ENCODE data around the gene SHC1.

SHC1 gene

DNA sequence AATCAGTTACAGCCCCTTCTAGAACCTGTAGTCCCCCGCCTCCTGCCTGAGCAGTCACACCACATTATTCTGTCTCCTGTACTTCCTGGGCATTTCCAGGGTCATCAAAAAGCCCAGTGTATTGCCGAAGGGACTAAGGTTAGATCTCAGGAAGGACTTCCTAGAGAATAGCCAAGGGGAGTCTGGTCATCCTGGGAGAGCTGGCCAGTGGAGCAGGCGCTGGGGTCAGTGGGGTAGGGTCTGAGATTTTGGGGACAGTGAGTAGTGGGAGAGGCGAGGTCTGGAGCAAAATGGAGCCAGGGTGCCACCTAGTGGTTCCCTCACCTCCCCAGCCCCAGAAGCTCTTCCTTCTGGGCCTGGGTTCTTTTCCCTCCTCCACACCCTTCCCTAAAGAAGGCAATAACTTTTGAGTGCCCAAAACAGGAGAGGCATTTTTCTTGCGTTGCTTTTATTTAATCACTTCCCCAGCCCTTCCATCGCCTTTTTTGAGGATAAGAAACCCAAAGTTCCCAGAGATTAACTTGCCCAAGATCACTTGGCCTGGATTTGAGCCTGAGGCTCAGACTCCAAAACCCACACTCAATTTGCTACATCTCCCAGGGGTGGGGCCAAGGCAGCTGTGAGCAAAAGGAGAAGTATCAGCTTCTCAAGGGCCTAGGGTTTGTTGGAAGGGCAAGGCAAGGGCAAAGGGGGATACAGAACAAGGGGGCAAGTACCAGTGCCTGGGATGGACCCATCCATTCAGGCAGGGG lies 26.7 kb downstream of the SHC1 start:
- peak; percentile 96 for TF ChIP-seq CTCF (IDR thresholded peaks at IDR 0.05; ENCODE audit: low read depth, low read length, missing control alignments)
- H3K4me3 ChIP-seq (ENCODE audit: low read depth, low read length) = peak overlapping the region; percentile 63
- no peak for DNase-seq (ENCODE audit: low read depth)

GRCh38 chr1:154941333-154942013 lies 29.1 kb downstream of the SHC1 start:
- no peak for TF ChIP-seq CTCF (IDR thresholded peaks at IDR 0.05; ENCODE audit: low read depth, low read length, missing control alignments)
- H3K4me3 ChIP-seq (ENCODE audit: low read depth, low read length) = peak overlapping the region; percentile 63
- no peak for DNase-seq (ENCODE audit: low read depth)

DNA sequence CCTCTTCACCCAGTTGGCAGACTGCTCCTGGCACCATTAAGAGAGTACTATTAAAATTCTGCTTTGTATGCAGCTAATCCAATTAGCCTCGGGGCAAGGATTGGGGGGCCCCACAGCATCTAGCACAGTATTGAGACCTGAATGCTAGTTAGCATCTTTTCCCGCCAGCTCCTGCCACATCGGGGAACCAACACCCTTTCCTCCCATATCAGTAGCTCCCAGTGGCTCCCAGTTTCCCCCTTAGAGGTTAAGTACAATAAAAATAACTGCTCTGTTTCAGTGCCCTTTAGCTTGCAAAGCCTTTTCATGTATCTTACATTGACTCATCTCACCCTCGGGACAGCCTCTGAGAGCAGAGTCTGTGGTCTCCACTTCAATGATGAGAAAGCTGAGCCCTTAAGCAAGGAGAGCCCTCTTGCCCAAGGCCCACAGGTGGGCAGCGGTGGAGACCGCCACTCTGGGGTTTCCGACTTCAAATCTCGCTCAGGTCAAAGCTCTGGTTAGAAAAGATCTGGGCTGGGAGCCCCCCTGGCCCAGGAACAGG lies 29.8 kb downstream of the SHC1 start:
- peak overlapping the region; percentile 63 for H3K4me3 ChIP-seq (ENCODE audit: low read depth, low read length)
- DNase-seq (ENCODE audit: low read depth) = no peak
- TF ChIP-seq CTCF (IDR thresholded peaks at IDR 0.05; ENCODE audit: low read depth, low read length, missing control alignments) = no peak

GRCh38 chr1:154940213-154940560 lies 30.4 kb downstream of the SHC1 start:
- no peak for TF ChIP-seq CTCF (IDR thresholded peaks at IDR 0.05; ENCODE audit: low read depth, low read length, missing control alignments)
- DNase-seq (ENCODE audit: low read depth) = no peak
- peak overlapping the region; percentile 63 for H3K4me3 ChIP-seq (ENCODE audit: low read depth, low read length)

DNA sequence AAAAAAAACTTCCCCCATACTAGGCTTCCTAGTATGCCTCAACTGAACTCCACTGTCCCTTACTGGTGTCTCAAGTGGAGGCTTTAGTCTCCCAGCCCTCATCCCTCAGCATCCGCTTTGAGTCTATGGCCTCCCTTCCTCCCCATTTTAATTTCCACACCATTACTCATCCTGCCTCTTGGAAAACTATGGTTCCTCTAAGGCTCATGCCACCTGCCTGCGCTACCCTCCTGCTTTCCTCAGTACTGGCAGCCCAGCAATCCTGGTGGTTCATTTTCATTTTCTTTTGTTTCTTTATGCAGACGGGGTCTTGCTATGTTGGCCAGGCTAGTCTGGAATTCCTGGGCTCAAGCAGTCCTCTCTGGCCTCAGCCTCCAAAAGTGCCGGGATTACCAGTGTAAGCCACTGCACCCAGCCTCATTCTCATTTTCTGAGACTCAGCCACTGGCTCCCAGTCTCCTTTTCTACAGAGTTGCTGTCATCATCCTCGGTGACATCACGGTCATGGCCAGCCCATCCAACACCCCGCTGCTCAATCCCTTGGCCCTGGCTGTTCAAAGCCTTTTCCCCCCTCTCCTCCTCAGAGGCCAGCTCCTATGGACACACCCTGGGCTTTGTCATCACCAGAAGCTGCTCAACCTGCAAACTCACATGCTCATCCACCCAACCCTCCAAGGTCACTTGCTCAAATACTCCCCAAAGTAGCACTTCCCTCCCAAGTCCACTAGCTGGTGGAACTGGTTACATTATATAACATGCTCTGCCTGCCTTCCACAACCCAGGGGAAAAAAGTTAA lies 31.7 kb downstream of the SHC1 start:
- no peak for TF ChIP-seq CTCF (IDR thresholded peaks at IDR 0.05; ENCODE audit: low read depth, low read length, missing control alignments)
- no peak for DNase-seq (ENCODE audit: low read depth)
- H3K4me3 ChIP-seq (ENCODE audit: low read depth, low read length) = peak overlapping the region; percentile 81; the same call in 1 of the 2 replicates

DNA sequence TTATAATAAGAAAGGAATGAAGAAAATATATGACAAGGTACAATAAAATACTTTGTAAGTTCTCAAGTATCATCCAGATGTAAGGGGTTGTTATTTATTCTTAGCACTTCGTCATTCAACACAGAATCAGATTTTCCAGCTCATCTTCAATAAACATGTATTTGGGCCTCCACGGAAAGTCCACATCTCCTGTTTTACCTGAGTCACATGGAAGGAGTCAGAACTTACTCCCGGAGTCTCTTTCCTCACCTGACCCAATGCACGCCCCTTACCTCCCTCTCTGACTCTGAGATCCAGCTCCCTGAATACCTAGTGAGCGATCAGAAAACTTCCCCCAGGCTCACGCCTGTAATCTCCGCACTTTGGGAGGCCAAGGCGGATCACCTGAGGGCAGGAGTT lies 32.6 kb downstream of the SHC1 start:
- H3K4me3 ChIP-seq (ENCODE audit: low read depth, low read length) = peak overlapping the region; percentile 81
- no peak for DNase-seq (ENCODE audit: low read depth)
- no peak for TF ChIP-seq CTCF (IDR thresholded peaks at IDR 0.05; ENCODE audit: low read depth, low read length, missing control alignments)
